Karpas-422 (cell line): ENCODE data around the gene DOCK2. TPM values are rescaled to one million over a fixed set of nuclear protein-coding genes. Genes with fewer than 3 reads are reported as not detected.

ENCODE experiments used
- DNase-seq: peaks from one replicate; pipeline ENCODE4 v3.0.0-alpha.2; 2015
- H2AFZ ChIP-seq: fragments of 200-600 bp; sonication (generic); 2 replicates; pipeline ENCODE4 v1.6.1; 2014; ENCODE audit warnings: antibody characterized with exemption, low read length, mixed read lengths
- H3K27ac ChIP-seq: fragments of 200-600 bp; sonication (generic); 2 replicates; pipeline ENCODE4 v1.5.1; 2014; ENCODE audit warnings: mild to moderate bottlenecking, low read length, moderate library complexity
- H3K27me3 ChIP-seq: fragments of 200-600 bp; sonication (generic); 2 replicates; pipeline ENCODE4 v1.6.1; 2014; ENCODE audit warnings: low read length, mixed read lengths
- H3K36me3 ChIP-seq: fragments of 200-600 bp; sonication (generic); 2 replicates; pipeline ENCODE4 v1.6.1; 2014; ENCODE audit warnings: low read length, mixed read lengths; ENCODE audit not compliant: insufficient read depth
- H3K4me1 ChIP-seq: fragments of 200-600 bp; sonication (generic); 2 replicates; pipeline ENCODE4 v1.6.1; 2014; ENCODE audit warnings: mild to moderate bottlenecking, low read length, mixed read lengths
- H3K4me2 ChIP-seq: fragments of 200-600 bp; sonication (generic); 2 replicates; pipeline ENCODE4 v1.6.1; 2014; ENCODE audit warnings: low read length, low read depth, mild to moderate bottlenecking; ENCODE audit not compliant: poor library complexity, severe bottlenecking
- H3K4me3 ChIP-seq: fragments of 200-600 bp; sonication (generic); 2 replicates; pipeline ENCODE4 v1.5.1; 2014; ENCODE audit warnings: mild to moderate bottlenecking, antibody characterized with exemption, low read length, mixed read lengths
- H3K79me2 ChIP-seq: fragments of 200-600 bp; sonication (generic); 2 replicates; pipeline ENCODE4 v1.6.1; 2014; ENCODE audit warnings: mild to moderate bottlenecking, low read length, mixed read lengths
- H3K9ac ChIP-seq: fragments of 200-600 bp; sonication (generic); 2 replicates; pipeline ENCODE4 v1.6.0; 2014; ENCODE audit warnings: low read length
- H3K9me2 ChIP-seq: fragments of 200-600 bp; sonication (generic), shearing (Covaris generic); replicated peaks from 2 replicates; pipeline ENCODE4 v1.6.0; 2014; ENCODE audit warnings: mild to moderate bottlenecking, low read length, moderate library complexity; ENCODE audit not compliant: insufficient read depth
- H3K9me3 ChIP-seq: fragments of 300-700, 200-600 bp; sonication (generic); 2 replicates; pipeline ENCODE4 v1.6.1; 2014; ENCODE audit warnings: low read length, mixed read lengths
- H4K20me1 ChIP-seq: fragments of 200-600 bp; sonication (generic); 2 replicates; pipeline ENCODE4 v1.6.1; 2014; ENCODE audit warnings: mild to moderate bottlenecking, antibody characterized with exemption, low read length, low read depth; ENCODE audit not compliant: insufficient read depth
- total RNA-seq: library from RNA; depleted of rRNA; stranded (reverse); fragments of >200 nt; shearing (Covaris generic); gene quantifications from 2 replicates; pipeline ENCODE4 v1.2.3, GENCODE V29; 2014; ENCODE audit warnings: low replicate concordance

The DOCK2 gene
- total RNA-seq, 1 experiment from 2014 or later, result 255 TPM

DNA sequence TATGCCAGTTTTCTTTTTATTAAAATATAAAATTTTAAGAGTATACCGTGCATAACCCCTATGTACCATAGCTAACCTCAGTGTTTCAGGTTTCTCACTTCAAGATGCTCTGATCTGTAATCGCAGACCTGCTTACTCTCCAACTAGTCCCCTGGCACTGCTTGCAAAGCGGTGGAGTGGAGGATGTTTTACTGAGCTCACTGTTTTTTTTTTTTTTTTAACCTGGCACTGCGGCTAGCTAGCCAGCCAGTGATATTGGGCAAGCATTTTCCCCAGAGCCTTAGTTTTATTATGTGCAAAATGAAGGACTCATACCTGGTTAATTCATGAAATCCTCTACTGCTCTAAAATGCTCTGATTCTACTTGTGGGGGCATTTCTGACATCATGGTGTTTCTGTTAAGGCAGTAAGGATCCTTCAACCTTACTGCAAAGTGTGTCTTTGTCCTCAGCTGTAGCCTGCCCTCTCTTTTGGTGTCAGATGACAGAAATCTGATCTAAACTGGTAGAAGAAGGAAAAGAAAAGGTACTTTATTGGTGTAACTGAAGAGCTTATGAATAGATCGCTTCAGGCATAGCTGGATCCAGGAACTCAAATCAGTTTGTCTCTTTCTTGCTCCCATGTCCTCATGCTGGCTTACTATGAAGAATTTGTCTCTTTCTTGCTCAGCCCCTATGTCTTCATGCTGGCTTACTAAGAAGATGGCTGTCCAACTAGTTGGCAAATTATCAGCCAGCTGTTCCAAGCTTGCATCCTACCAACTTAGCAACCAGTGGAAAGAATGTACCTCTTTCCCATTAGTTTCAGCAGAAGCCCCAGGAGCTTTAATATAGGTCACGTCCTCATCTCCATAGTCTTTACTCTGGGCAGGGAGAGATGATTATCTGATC lies 59.8 kb downstream of the DOCK2 start:
- Histone ChIP-seq H3K9me2 (no peaks in the 10 kb centered on the region), H3K4me2 (no peak overlapping the region), H3K79me2 (peaks cover 4% of the 10 kb centered on the region; the same call in 1 of the 2 replicates), H3K36me3 (peaks cover 34% of the 10 kb centered on the region), H3K27ac (no peak overlapping the region), H3K4me1 (peaks cover 20% of the 10 kb centered on the region), H3K27me3 (no peaks in the 10 kb centered on the region), H2AFZ (no peak overlapping the region), H3K9ac (no peak overlapping the region), H3K9me3 (no peaks in the 10 kb centered on the region), H4K20me1 (no peaks in the 10 kb centered on the region), H3K4me3 (no peak overlapping the region)
- no peak for DNase-seq

DNA sequence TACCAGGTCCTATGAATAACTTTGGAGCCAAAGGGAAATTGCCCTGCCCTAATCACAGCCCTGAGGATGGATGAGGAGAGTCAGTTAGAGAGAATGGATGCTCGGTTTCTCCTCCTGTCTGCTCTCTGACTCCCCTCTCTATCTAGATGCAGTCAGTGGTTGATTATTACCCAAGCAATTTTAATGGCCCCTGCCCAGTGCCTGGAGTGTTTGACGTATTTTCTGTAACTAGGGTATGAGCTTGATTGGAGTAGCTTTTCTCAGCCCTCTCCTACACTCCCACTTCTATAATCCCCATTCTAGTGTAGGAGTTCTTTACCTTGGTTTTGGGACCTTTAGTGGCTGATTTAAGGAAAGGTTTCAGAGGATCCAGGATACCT lies 60.4 kb downstream of the DOCK2 start:
- H3K9me3 ChIP-seq, result no peaks in the 10 kb centered on the region
- H3K4me2 ChIP-seq, result no peak overlapping the region
- H3K79me2 ChIP-seq, result no peaks in the 10 kb centered on the region
- H3K9ac ChIP-seq, result no peak overlapping the region
- H4K20me1 ChIP-seq, result no peaks in the 10 kb centered on the region
- no peak overlapping the region for H3K27ac ChIP-seq
- H3K9me2 ChIP-seq, result no peaks in the 10 kb centered on the region
- H3K4me1 ChIP-seq, result peaks cover 26% of the 10 kb centered on the region
- H3K4me3 ChIP-seq, result no peak overlapping the region
- no peaks in the 10 kb centered on the region for H3K27me3 ChIP-seq
- no peak overlapping the region for H2AFZ ChIP-seq
- no peak for DNase-seq
- peaks cover 37% of the 10 kb centered on the region for H3K36me3 ChIP-seq

- no peaks in the 10 kb centered on the region for H3K79me2 ChIP-seq
- no peaks in the 10 kb centered on the region for H3K27me3 ChIP-seq
- H3K9me2 ChIP-seq, result no peaks in the 10 kb centered on the region
- no peaks in the 10 kb centered on the region for H4K20me1 ChIP-seq
- no peak for DNase-seq
- H2AFZ ChIP-seq, result no peak overlapping the region
- H3K36me3 ChIP-seq, result peaks cover 37% of the 10 kb centered on the region
- no peak overlapping the region for H3K4me2 ChIP-seq
- no peak overlapping the region for H3K27ac ChIP-seq
- H3K4me3 ChIP-seq, result no peak overlapping the region
- H3K9me3 ChIP-seq, result no peaks in the 10 kb centered on the region
- peaks cover 31% of the 10 kb centered on the region for H3K4me1 ChIP-seq
- no peak overlapping the region for H3K9ac ChIP-seq
Observed at GRCh38 chr5:169697976-169698375, 60.9 kb downstream of the DOCK2 start.

DNA sequence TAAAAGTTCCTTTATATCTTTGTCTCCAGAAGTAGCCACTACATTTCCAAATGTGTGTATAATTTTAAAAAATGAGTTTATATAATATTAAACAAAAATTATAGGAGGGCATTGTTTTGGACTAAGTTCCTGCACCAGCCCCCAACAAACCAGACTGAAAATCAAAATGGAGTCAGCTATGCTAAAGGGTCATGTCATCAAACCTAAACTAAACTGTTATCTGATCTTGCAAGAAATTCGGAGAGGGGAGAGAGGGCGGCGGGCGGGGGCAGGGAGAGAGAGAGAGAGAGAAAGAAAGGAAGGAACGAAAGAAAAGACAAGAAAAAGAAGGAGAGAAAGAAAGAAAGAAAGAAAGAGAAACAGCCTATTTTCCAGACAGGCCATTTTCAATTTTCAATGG lies 63.5 kb downstream of the DOCK2 start:
- peaks cover 9% of the 10 kb centered on the region for H3K79me2 ChIP-seq
- H4K20me1 ChIP-seq, result no peaks in the 10 kb centered on the region
- H3K4me3 ChIP-seq, result no peak overlapping the region
- DNase-seq, result no peak
- H3K36me3 ChIP-seq, result peaks cover 44% of the 10 kb centered on the region
- no peak overlapping the region for H3K4me2 ChIP-seq
- no peaks in the 10 kb centered on the region for H3K9me3 ChIP-seq
- 0 out of 2 replicates have a peak overlapping the region, but pooled peaks have one; percentile 9 for H3K27ac ChIP-seq
- no peaks in the 10 kb centered on the region for H3K9me2 ChIP-seq
- no peak overlapping the region for H2AFZ ChIP-seq
- H3K4me1 ChIP-seq, result peaks cover 57% of the 10 kb centered on the region
- no peak overlapping the region for H3K9ac ChIP-seq
- H3K27me3 ChIP-seq, result no peaks in the 10 kb centered on the region

DNA sequence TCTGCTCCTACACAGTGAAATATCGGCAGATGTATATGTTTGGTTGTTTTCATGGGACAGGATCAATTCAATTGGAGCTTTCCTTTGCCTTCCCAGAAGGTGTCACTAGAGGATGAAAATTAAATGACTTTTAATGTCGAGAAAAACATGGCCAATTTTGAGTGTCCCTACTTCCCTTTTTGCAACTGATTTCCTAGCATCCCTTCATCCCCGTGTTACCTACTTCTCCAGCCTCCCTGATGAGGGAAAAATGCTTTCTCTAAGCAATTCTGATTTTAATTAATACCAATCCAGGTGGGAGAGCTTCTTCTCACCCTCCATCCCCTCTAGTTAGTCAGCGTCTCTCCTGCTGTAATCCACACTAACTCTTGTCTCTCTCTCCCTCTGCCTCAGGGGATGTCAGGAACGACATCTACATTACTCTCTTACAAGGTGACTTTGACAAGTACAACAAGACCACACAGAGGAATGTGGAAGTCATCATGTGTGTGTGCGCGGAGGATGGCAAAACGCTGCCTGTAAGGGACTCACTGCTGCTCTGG lies 64.9 kb downstream of the DOCK2 start:
- H2AFZ ChIP-seq, result no peak overlapping the region
- H4K20me1 ChIP-seq, result no peaks in the 10 kb centered on the region
- H3K9me2 ChIP-seq, result no peaks in the 10 kb centered on the region
- peak overlapping the region; percentile 18 for H3K9ac ChIP-seq
- H3K9me3 ChIP-seq, result no peaks in the 10 kb centered on the region
- DNase-seq, result peak; percentile 60
- H3K4me1 ChIP-seq, result peaks cover 66% of the 10 kb centered on the region
- no peaks in the 10 kb centered on the region for H3K27me3 ChIP-seq
- peaks cover 23% of the 10 kb centered on the region for H3K79me2 ChIP-seq
- H3K4me2 ChIP-seq, result peak overlapping the region; percentile 40
- H3K36me3 ChIP-seq, result peaks cover 50% of the 10 kb centered on the region
- no peak overlapping the region for H3K4me3 ChIP-seq
- H3K27ac ChIP-seq, result peak overlapping the region; percentile 92

- H2AFZ ChIP-seq, result no peak overlapping the region
- peaks cover 55% of the 10 kb centered on the region for H3K36me3 ChIP-seq
- no peak overlapping the region for H3K4me3 ChIP-seq
- peak overlapping the region; percentile 40 for H3K4me2 ChIP-seq
- peaks cover 29% of the 10 kb centered on the region for H3K79me2 ChIP-seq
- no peaks in the 10 kb centered on the region for H3K9me3 ChIP-seq
- no peaks in the 10 kb centered on the region for H3K27me3 ChIP-seq
- no peaks in the 10 kb centered on the region for H3K9me2 ChIP-seq
- H3K4me1 ChIP-seq, result peaks cover 66% of the 10 kb centered on the region
- peak overlapping the region; percentile 18 for H3K9ac ChIP-seq
- DNase-seq, result peak; percentile 70
- H3K27ac ChIP-seq, result peak overlapping the region; percentile 92
- no peaks in the 10 kb centered on the region for H4K20me1 ChIP-seq
Observed at GRCh38 chr5:169702693-169703481, 65.8 kb downstream of the DOCK2 start.

DNA sequence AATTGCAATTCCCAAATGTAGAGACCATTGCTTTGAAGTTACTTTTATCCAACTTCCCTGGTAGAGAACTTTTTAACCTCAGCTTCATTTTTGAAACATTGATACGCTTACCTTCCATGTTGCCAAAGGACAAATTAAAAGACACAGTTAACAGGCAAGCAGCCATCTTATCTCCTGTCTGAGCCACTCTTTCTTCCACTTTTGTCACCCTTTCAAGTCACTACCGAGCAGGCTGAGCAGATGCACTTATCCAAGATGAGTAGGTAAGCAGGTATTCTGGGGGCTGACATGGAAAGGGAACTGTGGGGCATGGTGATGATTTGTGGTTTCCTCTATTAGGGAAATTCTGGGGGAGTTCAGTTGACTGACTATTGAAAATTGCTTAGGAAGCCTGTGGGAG lies 66.7 kb downstream of the DOCK2 start:
- Histone ChIP-seq H3K9ac (peak overlapping the region; percentile 37; the same call in 1 of the 2 replicates), H3K4me2 (peak overlapping the region; percentile 40), H2AFZ (no peak overlapping the region), H3K27me3 (no peaks in the 10 kb centered on the region), H3K27ac (peak overlapping the region; percentile 92), H4K20me1 (no peaks in the 10 kb centered on the region), H3K36me3 (peaks cover 54% of the 10 kb centered on the region), H3K4me1 (peaks cover 62% of the 10 kb centered on the region), H3K9me2 (no peaks in the 10 kb centered on the region), H3K4me3 (no peak overlapping the region), H3K79me2 (peaks cover 29% of the 10 kb centered on the region), H3K9me3 (no peaks in the 10 kb centered on the region)
- no peak for DNase-seq

DNA sequence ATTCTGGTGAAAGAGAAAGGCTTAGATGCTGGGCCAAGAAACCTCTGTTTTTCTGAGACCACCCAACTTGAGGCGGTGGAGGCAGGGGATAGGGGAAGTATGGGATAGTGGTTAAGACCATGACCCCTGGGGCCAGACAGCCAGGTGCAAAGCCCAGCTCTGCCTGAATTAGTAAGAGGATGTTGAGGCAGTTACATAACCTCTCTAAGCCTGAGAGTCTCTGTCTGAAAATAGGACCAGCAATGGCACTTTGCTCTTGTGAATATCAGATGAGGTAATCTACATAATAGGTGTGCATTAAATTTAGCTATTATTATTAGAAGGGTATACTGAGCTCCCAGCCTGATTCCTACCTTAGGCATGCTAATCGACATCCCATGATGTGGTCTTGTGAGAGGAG lies 68.2 kb downstream of the DOCK2 start:
- Histone ChIP-seq H3K36me3 (peaks cover 58% of the 10 kb centered on the region), H3K79me2 (peaks cover 29% of the 10 kb centered on the region), H3K27me3 (no peaks in the 10 kb centered on the region), H3K9me3 (no peaks in the 10 kb centered on the region), H3K27ac (peak overlapping the region; percentile 92), H4K20me1 (no peaks in the 10 kb centered on the region), H2AFZ (no peak overlapping the region), H3K9me2 (no peaks in the 10 kb centered on the region), H3K4me2 (peak overlapping the region; percentile 59), H3K9ac (peak overlapping the region; percentile 39), H3K4me3 (peak overlapping the region; percentile 26; the same call in 1 of the 2 replicates), H3K4me1 (peaks cover 62% of the 10 kb centered on the region)
- peak; percentile 85 for DNase-seq
